ENCODE data around the gene UBA5. TPM values are rescaled to one million over a fixed set of nuclear protein-coding genes. Genes with fewer than 3 reads are reported as not detected.

Gene UBA5
- total and polyA plus RNA-seq, 9 of the 15 experiments (the other 6 are each of a cell fraction or from before 2014, with no cell fraction given) = 8.1 to 71.1 (median 29.4) TPM

- Histone ChIP-seq H3K9me3 (replicated peaks; ENCODE audit: control insufficient read depth, insufficient read depth, low read depth, low read length) (no peaks in the 10 kb centered on the region), H4K20me1 (replicated peaks; ENCODE audit: control insufficient read depth, insufficient read depth, low read length) (no peaks in the 10 kb centered on the region), H3K9me1 (ENCODE audit: control insufficient read depth, insufficient read depth, low read length) (no peaks in the 10 kb centered on the region), H3K27me3 (ENCODE audit: control insufficient read depth in 2 of 2, insufficient read depth in 2 of 2, low read length in 2 of 2) (no peaks in the 10 kb centered on the region), H3K4me1 (replicated peaks in 1 of 2; ENCODE audit: control insufficient read depth in 2 of 2, insufficient read depth in 2 of 2, low read length in 2 of 2) (no peaks in the 10 kb centered on the region), H2AFZ (ENCODE audit: low read depth, low read length) (no peak overlapping the region), H3K4me3 (no peak overlapping the region), H3K4me2 (ENCODE audit: insufficient read depth, low read length) (no peak overlapping the region), H3K27ac (ENCODE audit: extremely low read depth, low read depth, low read length) (no peak overlapping the region), H3K79me2 (ENCODE audit: control insufficient read depth, insufficient read depth, low read length) (no peaks in the 10 kb centered on the region), H3K36me3 (ENCODE audit: control insufficient read depth, insufficient read depth, low read length) (no peaks in the 10 kb centered on the region), H3K9ac (ENCODE audit: insufficient read depth in 1 of 2, low read depth in 2 of 2, low read length in 2 of 2) (no peak overlapping the region)
- FAIRE-seq (no peak), ATAC-seq (no peak), DNase-seq (ENCODE audit: extremely low read depth in 1 of 4, low spot score in 3 of 4) (no peak)
- ChIA-PET POLR2A (no interaction called here), CTCF (ENCODE audit: low intra/inter-chr PET ratio) (no interaction called here)
- in situ Hi-C loops (cut with MboI) (no loop called here), intact Hi-C loops (cut with micrococcal nuclease) (no loop called here)
- WGBS (ENCODE audit: insufficient coverage, low coverage, missing lambda C conversion rate) = no CpG with 5 or more reads among the region's 1 CpG
- no peak for TF ChIP-seq SAP30 (IDR thresholded peaks at IDR 0.05; ENCODE audit: borderline replicate concordance, insufficient read depth, low read depth, low read length, poor library complexity, severe bottlenecking)
- TF ChIP-seq PTBP1 (IDR thresholded peaks at IDR 0.05; ENCODE audit: low read depth, low read length) = no peak
- TF ChIP-seq ZKSCAN3 (CRISPR knock-in tag; IDR thresholded peaks at IDR 0.05) = no peak
- TF ChIP-seq ZNF507 (tag; conservative IDR thresholded peaks at IDR 0.05) = no peak
- no peak for TF ChIP-seq PRPF4 (IDR thresholded peaks at IDR 0.05; ENCODE audit: insufficient read depth, low read depth, low read length, poor library complexity, severe bottlenecking)
- TF ChIP-seq ZNF717 (CRISPR knock-in tag; IDR thresholded peaks at IDR 0.05) = no peak
- no peak for TF ChIP-seq ELK3 (CRISPR knock-in tag; IDR thresholded peaks at IDR 0.05)
- no peak for TF ChIP-seq RNF219 (CRISPR knock-in tag; IDR thresholded peaks at IDR 0.05)
- TF ChIP-seq TCFL5 (CRISPR knock-in tag; conservative IDR thresholded peaks at IDR 0.05) = no peak
- no peak for TF ChIP-seq CREB1 (IDR thresholded peaks at IDR 0.05)
- TF ChIP-seq CREB1 (CRISPR knock-in tag; IDR thresholded peaks at IDR 0.05) = no peak
- no peak for TF ChIP-seq BRCA1 (IDR thresholded peaks at IDR 0.05)
- no peak for TF ChIP-seq BRCA1 (CRISPR knock-in tag; IDR thresholded peaks at IDR 0.05)
- TF ChIP-seq XRCC5 (IDR thresholded peaks at IDR 0.05; ENCODE audit: low read depth, low read length) = no peak
- no peak for TF ChIP-seq ZNF644 (tag; IDR thresholded peaks at IDR 0.05; ENCODE audit: low read depth)
- TF ChIP-seq MTA3 (IDR thresholded peaks at IDR 0.05; ENCODE audit: borderline replicate concordance) = no peak
- BruUV-seq (replicated peaks) = no TSS peak
Measured at GRCh38 chr3:132623646-132624045, 36.5 kb upstream of the UBA5 start.

All from K562 (cell line).